HG03354 (cell line): ENCODE measurements around the gene PRIM2.
A peak's percentile ranks its signal among the peaks of the same experiment; 100 is the strongest.
"Not testable (repeated sequence)": the region's sequence is repeated elsewhere in the genome, so short reads cannot be mapped to it uniquely, and the experiment has no call there.

Experiments
- ATAC-seq: cut with Tn5 transposase; IDR thresholded peaks from one replicate; pipeline ENCODE4 v1.9.1; 2021; ENCODE audit warnings: mild to moderate bottlenecking; ENCODE audit not compliant: unreplicated experiment, poor library complexity, severe bottlenecking

Gene PRIM2

GRCh38 chr6:57440735-57441134 lies 123.3 kb downstream of the PRIM2 start:
- ATAC-seq: not testable (repeated sequence)

GRCh38 chr6:57442133-57442532 lies 124.7 kb downstream of the PRIM2 start:
- not testable (repeated sequence) for ATAC-seq

GRCh38 chr6:57443181-57443580 lies 125.8 kb downstream of the PRIM2 start:
- not testable (repeated sequence) for ATAC-seq

- ATAC-seq: not testable (repeated sequence)
Observed at GRCh38 chr6:57444787-57445186, 127.4 kb downstream of the PRIM2 start.

- ATAC-seq: peak; percentile 68
Observed at GRCh38 chr6:57445379-57445778, 127.9 kb downstream of the PRIM2 start.

- ATAC-seq: peak; percentile 82
Observed at GRCh38 chr6:57445790-57446468, 128.5 kb downstream of the PRIM2 start.

- not testable (repeated sequence) for ATAC-seq
Observed at GRCh38 chr6:57449496-57450066, 132.2 kb downstream of the PRIM2 start.

GRCh38 chr6:57459781-57460180 lies 142.4 kb downstream of the PRIM2 start:
- not testable (repeated sequence) for ATAC-seq

- ATAC-seq: not testable (repeated sequence)
Observed at GRCh38 chr6:57461022-57461421, 143.6 kb downstream of the PRIM2 start.

- ATAC-seq: not testable (repeated sequence)
Observed at GRCh38 chr6:57463809-57464208, 146.4 kb downstream of the PRIM2 start.

GRCh38 chr6:57465968-57466367 lies 148.5 kb downstream of the PRIM2 start:
- not testable (repeated sequence) for ATAC-seq

GRCh38 chr6:57469072-57469471 lies 151.6 kb downstream of the PRIM2 start:
- ATAC-seq: no peak

GRCh38 chr6:57470148-57470547 lies 152.7 kb downstream of the PRIM2 start:
- not testable (repeated sequence) for ATAC-seq

- ATAC-seq: not testable (repeated sequence)
Observed at GRCh38 chr6:57471314-57471864, 154.0 kb downstream of the PRIM2 start.

GRCh38 chr6:57472861-57473362 lies 155.5 kb downstream of the PRIM2 start:
- not testable (repeated sequence) for ATAC-seq

GRCh38 chr6:57474862-57475475 lies 157.5 kb downstream of the PRIM2 start:
- ATAC-seq: not testable (repeated sequence)

- not testable (repeated sequence) for ATAC-seq
Observed at GRCh38 chr6:57475656-57476055, 158.2 kb downstream of the PRIM2 start.

- not testable (repeated sequence) for ATAC-seq
Observed at GRCh38 chr6:57480194-57480593, 162.8 kb downstream of the PRIM2 start.

- not testable (repeated sequence) for ATAC-seq
Observed at GRCh38 chr6:57481121-57481520, 163.7 kb downstream of the PRIM2 start.

GRCh38 chr6:57482471-57482870 lies 165.0 kb downstream of the PRIM2 start:
- ATAC-seq: not testable (repeated sequence)
